ENCODE measurements around the gene POLN. TPM values are rescaled to one million over a fixed set of nuclear protein-coding genes. Genes with fewer than 3 reads are reported as not detected.

POLN gene
- total and polyA plus RNA-seq, 8 donors = 0.29 to 5.1 (median 1.4) TPM; not detected in 2

GRCh38 chr4:2270341-2271165, 28.6 kb upstream of the POLN start:
- Histone ChIP-seq H3K27ac (no peak overlapping the region), H3K4me3 (no peak overlapping the region)

GRCh38 chr4:2269618-2270163, 27.8 kb upstream of the POLN start:
- no peaks in the 10 kb centered on the region for H3K9me3 ChIP-seq
- H3K27me3 ChIP-seq = no peaks in the 10 kb centered on the region
- H3K4me3 ChIP-seq = no peak overlapping the region
- H3K27ac ChIP-seq = no peak overlapping the region
- DNase-seq = no peak
- 76 to 88% (median 87%) methylated on average over 12 of the region's 12 CpGs for WGBS, 5 donors
- intact Hi-C loops (cut with DNase I; ENCODE audit: low total_unique reads) = no loop called here
- peaks cover 11 to 29% (median 22%) of the 10 kb centered on the region in 4 donors for H3K4me1 ChIP-seq
- TF ChIP-seq POLR2AphosphoS5 (IDR thresholded peaks at IDR 0.05) (no peak), CTCF (IDR thresholded peaks at IDR 0.05) (no peak), POLR2A (IDR thresholded peaks at IDR 0.05) (no peak), EP300 (IDR thresholded peaks at IDR 0.05) (no peak)
- peaks cover 0 to 35% (median 19%) of the 10 kb centered on the region in 4 donors for H3K36me3 ChIP-seq

More at GRCh38 chr4:2270341-2271165, 28.6 kb upstream of the POLN start:
- H3K36me3 ChIP-seq = peaks cover 0 to 35% (median 19%) of the 10 kb centered on the region in 4 donors
- intact Hi-C loops (cut with DNase I; ENCODE audit: low total_unique reads) = no loop called here
- no peak for DNase-seq
- TF ChIP-seq EP300 (IDR thresholded peaks at IDR 0.05) (no peak), CTCF (IDR thresholded peaks at IDR 0.05) (no peak), POLR2A (IDR thresholded peaks at IDR 0.05) (no peak), POLR2AphosphoS5 (IDR thresholded peaks at IDR 0.05) (no peak)
- peaks cover 8 to 21% (median 16%) of the 10 kb centered on the region in 4 donors for H3K4me1 ChIP-seq
- H3K9me3 ChIP-seq = no peaks in the 10 kb centered on the region
- WGBS, 5 donors = 85 to 91% (median 87%) methylated on average over 4 to 34 of the region's 34 CpGs
- no peaks in the 10 kb centered on the region for H3K27me3 ChIP-seq

GRCh38 chr4:2269206-2269531, 27.2 kb upstream of the POLN start:
- Histone ChIP-seq H3K9me3 (no peaks in the 10 kb centered on the region), H3K4me3 (no peak overlapping the region), H3K4me1 (peaks cover 11 to 30% (median 25%) of the 10 kb centered on the region in 4 donors), H3K27ac (no peak overlapping the region), H3K36me3 (peaks cover 0 to 35% (median 19%) of the 10 kb centered on the region in 4 donors), H3K27me3 (no peaks in the 10 kb centered on the region)
- DNase-seq = no peak
- WGBS, 5 donors = 71 to 78% (median 75%) methylated on average over 3 to 6 of the region's 6 CpGs
- intact Hi-C loops (cut with DNase I; ENCODE audit: low total_unique reads) = no loop called here
- TF ChIP-seq EP300 (IDR thresholded peaks at IDR 0.05) (no peak), POLR2AphosphoS5 (IDR thresholded peaks at IDR 0.05) (no peak), POLR2A (IDR thresholded peaks at IDR 0.05) (no peak), CTCF (IDR thresholded peaks at IDR 0.05) (no peak)

- TF ChIP-seq POLR2AphosphoS5 (IDR thresholded peaks at IDR 0.05) = no peak
- no peak for TF ChIP-seq POLR2A (IDR thresholded peaks at IDR 0.05)
- TF ChIP-seq CTCF (IDR thresholded peaks at IDR 0.05) = no peak
- no peak for TF ChIP-seq EP300 (IDR thresholded peaks at IDR 0.05)
- Histone ChIP-seq H3K4me3 (no peak overlapping the region), H3K36me3 (peaks cover 0 to 32% (median 19%) of the 10 kb centered on the region in 4 donors), H3K4me1 (peaks cover 11 to 35% (median 27%) of the 10 kb centered on the region in 4 donors), H3K27me3 (no peaks in the 10 kb centered on the region), H3K27ac (no peak overlapping the region), H3K9me3 (no peaks in the 10 kb centered on the region)
- 75 to 90% (median 84%) methylated on average over 8 to 22 of the region's 22 CpGs for WGBS, 5 donors
- intact Hi-C loops (cut with DNase I; ENCODE audit: low total_unique reads) = no loop called here
- no peak for DNase-seq
Observed at GRCh38 chr4:2268357-2269205, 26.7 kb upstream of the POLN start.

All from stomach (tissue), 9 donors.